Caco-2 (cell line): ENCODE results near the gene CRADD. TPM values are rescaled to one million over a fixed set of nuclear protein-coding genes. Genes with fewer than 3 reads are reported as not detected.

Experiments
- BruUV-seq: library from RNA; stranded (reverse); fragments of 400-500 nt; replicated peaks from 2 replicates; lab custom pipeline; 2021; lab: Mats Ljungman, UMichigan
- CTCF ChIA-PET: fragments of 300-600 bp; sonication (Branson Sonifier 250); formaldehyde crosslinking; loops from one replicate; lab custom pipeline; 2022; ENCODE audit warnings: antibody characterized with exemption; lab: Charles Lee
- POLR2A ChIA-PET: fragments of 300-600 bp; sonication (Branson Sonifier 250); formaldehyde crosslinking; loops from one replicate; lab custom pipeline; 2022; ENCODE audit warnings: antibody characterized with exemption; lab: Charles Lee
- DNase-seq, 2 experiments: peaks; one replicate each; pipeline versions ENCODE4 v3.0.0 to v3.0.0-alpha.2; 2020 to 2022
- H3K27me3 ChIP-seq: replicated peaks from 2 replicates; pipeline ENCODE4 v1.6.0; 2011; ENCODE audit warnings: low read length; ENCODE audit not compliant: control insufficient read depth, insufficient read depth
- H3K36me3 ChIP-seq: 2 replicates; pipeline ENCODE4 v1.5.1; 2011; ENCODE audit warnings: low read length; ENCODE audit not compliant: control insufficient read depth, insufficient read depth
- H3K4me1 ChIP-seq: fragments of 250-450 bp; sonication (Bioruptor Pico); 2 replicates; pipeline ENCODE4 v1.5.1; 2020; ENCODE audit warnings: mild to moderate bottlenecking
- H3K4me3 ChIP-seq: 2 replicates; pipeline ENCODE4 v1.5.1; 2011; ENCODE audit warnings: low read depth, mild to moderate bottlenecking, control low read depth, low read length
- H3K9me3 ChIP-seq: fragments of 250-450 bp; sonication (Bioruptor Pico); 2 replicates; pipeline ENCODE4 v1.5.1; 2020; ENCODE audit warnings: mild to moderate bottlenecking, moderate library complexity
- H3K27ac Mint-ChIP-seq: one replicate; pipeline ENCODE4 v1.8.0; 2022; ENCODE audit warnings: mixed read lengths; ENCODE audit not compliant: unreplicated experiment
- H3K27me3 Mint-ChIP-seq: one replicate; pipeline ENCODE4 v1.8.0; 2022; ENCODE audit warnings: mixed read lengths; ENCODE audit not compliant: insufficient read depth, unreplicated experiment
- H3K36me3 Mint-ChIP-seq: one replicate; pipeline ENCODE4 v1.8.0; 2022; ENCODE audit warnings: mild to moderate bottlenecking, mixed read lengths; ENCODE audit not compliant: insufficient read depth, unreplicated experiment
- H3K4me1 Mint-ChIP-seq: one replicate; pipeline ENCODE4 v1.8.0; 2022; ENCODE audit warnings: low read depth, mixed read lengths; ENCODE audit not compliant: unreplicated experiment
- H3K4me3 Mint-ChIP-seq: one replicate; pipeline ENCODE4 v1.8.0; 2022; ENCODE audit warnings: mild to moderate bottlenecking, moderate library complexity, mixed read lengths; ENCODE audit not compliant: unreplicated experiment
- H3K9me3 Mint-ChIP-seq: one replicate; pipeline ENCODE4 v1.8.0; 2022; ENCODE audit warnings: mixed read lengths; ENCODE audit not compliant: unreplicated experiment
- CTCF ChIP-seq, 2 experiments: fragments of 200-600 bp in 1 of 2; IDR thresholded peaks; 1 replicate in 1 of 2; 2 replicates in 1 of 2; pipeline versions ENCODE4 v1.5.1 to v1.8.0; 2011 to 2022; ENCODE audit warnings: antibody characterized with exemption in 1 of 2, control low read depth in 1 of 2, inconsistent platforms in 1 of 2, low read depth in 1 of 2, low read length in 1 of 2, mild to moderate bottlenecking in 1 of 2, moderate library complexity in 1 of 2; ENCODE audit not compliant: insufficient read depth in 1 of 2, severe bottlenecking in 1 of 2, unreplicated experiment in 1 of 2
- intact Hi-C: fragments of 100-400 bp; cut with micrococcal nuclease; formaldehyde crosslinking; loops from one replicate; pipeline ENCODE4 v1.10.0; 2022; ENCODE audit not compliant: unreplicated experiment
- total RNA-seq: library from RNA; stranded (reverse); gene quantifications from 2 replicates; pipeline ENCODE4 v1.2.3, GENCODE V29; 2022

The CRADD gene
- total RNA-seq, 1 experiment from 2014 or later: 29.2 TPM

- Histone ChIP-seq H3K4me1 (no peaks in the 10 kb centered on the region), H3K36me3 (no peaks in the 10 kb centered on the region), H3K27me3 (no peaks in the 10 kb centered on the region), H3K4me3 (no peak overlapping the region), H3K9me3 (no peaks in the 10 kb centered on the region)
- DNase-seq: no peak
- POLR2A ChIA-PET: no interaction called here
- CTCF ChIA-PET: no interaction called here
- intact Hi-C loops: no loop called here
- TF ChIP-seq CTCF (IDR thresholded peaks at IDR 0.05; ENCODE audit: insufficient read depth in 1 of 2, low read depth in 1 of 2, low read length in 1 of 2, severe bottlenecking in 1 of 2, unreplicated experiment in 1 of 2): no peak
- H3K4me1 Mint-ChIP-seq: peaks cover 7% of the 10 kb centered on the region
- no TSS peak for BruUV-seq
- H3K27ac Mint-ChIP-seq: no peak overlapping the region
- no peaks in the 10 kb centered on the region for H3K27me3 Mint-ChIP-seq
- no peak overlapping the region for H3K4me3 Mint-ChIP-seq
- H3K36me3 Mint-ChIP-seq: no peaks in the 10 kb centered on the region
- H3K9me3 Mint-ChIP-seq: peaks cover 22% of the 10 kb centered on the region
Measured at GRCh38 chr12:93636708-93637107, 40.5 kb upstream of the CRADD start.

GRCh38 chr12:93638095-93638494 is 39.1 kb upstream of the CRADD start:
- ChIA-PET CTCF (no interaction called here), POLR2A (no interaction called here)
- Mint-ChIP-seq H3K27ac (no peak overlapping the region), H3K4me1 (peaks cover 7% of the 10 kb centered on the region), H3K27me3 (no peaks in the 10 kb centered on the region), H3K4me3 (no peak overlapping the region), H3K9me3 (peaks cover 12% of the 10 kb centered on the region), H3K36me3 (no peaks in the 10 kb centered on the region)
- Histone ChIP-seq H3K27me3 (no peaks in the 10 kb centered on the region), H3K9me3 (no peaks in the 10 kb centered on the region), H3K4me1 (no peaks in the 10 kb centered on the region), H3K36me3 (no peaks in the 10 kb centered on the region), H3K4me3 (no peak overlapping the region)
- DNase-seq: no peak
- no peak for TF ChIP-seq CTCF (IDR thresholded peaks at IDR 0.05; ENCODE audit: insufficient read depth in 1 of 2, low read depth in 1 of 2, low read length in 1 of 2, severe bottlenecking in 1 of 2, unreplicated experiment in 1 of 2)
- BruUV-seq: no TSS peak
- intact Hi-C loops: no loop called here

GRCh38 chr12:93638954-93639353 is 38.2 kb upstream of the CRADD start:
- peak in 1 of 2 experiments; percentile 38 for DNase-seq
- CTCF ChIA-PET: no interaction called here

More at GRCh38 chr12:93638954-93639353, 38.2 kb upstream of the CRADD start:
- Mint-ChIP-seq H3K36me3 (no peaks in the 10 kb centered on the region), H3K27ac (no peak overlapping the region), H3K4me3 (no peak overlapping the region), H3K27me3 (no peaks in the 10 kb centered on the region), H3K9me3 (peaks cover 4% of the 10 kb centered on the region), H3K4me1 (peaks cover 7% of the 10 kb centered on the region)
- Histone ChIP-seq H3K4me1 (no peaks in the 10 kb centered on the region), H3K27me3 (no peaks in the 10 kb centered on the region), H3K36me3 (no peaks in the 10 kb centered on the region), H3K4me3 (no peak overlapping the region), H3K9me3 (no peaks in the 10 kb centered on the region)
- intact Hi-C loops: no loop called here
- POLR2A ChIA-PET: no interaction called here
- BruUV-seq: no TSS peak
- TF ChIP-seq CTCF (IDR thresholded peaks at IDR 0.05; ENCODE audit: insufficient read depth in 1 of 2, low read depth in 1 of 2, low read length in 1 of 2, severe bottlenecking in 1 of 2, unreplicated experiment in 1 of 2): no peak
